ENCODE results near the gene TRIM44. TPM values are rescaled to one million over a fixed set of nuclear protein-coding genes. Genes with fewer than 3 reads are reported as not detected.

TRIM44 gene
- total RNA-seq (10 to 100 TPM; 57.9 to 58.9 TPM), polyA plus RNA-seq (ENCODE audit: insufficient read length in 6 of 6) (10 to 100 TPM; 57.6 to 72.1 (median 65.4) TPM)
- long read RNA-seq, donor 1, full-length matches to known transcripts: 21 of 60 reads
- long read RNA-seq, donor 1, partial matches to known transcripts: 33 of 60 reads
- long read RNA-seq, donor 1, other reads (novel, unspliced or antisense): 6 of 60 reads
- long read RNA-seq, donor 2, full-length matches to known transcripts: 15 of 62 reads
- long read RNA-seq, donor 2, partial matches to known transcripts: 39 of 62 reads
- long read RNA-seq, donor 2, other reads (novel, unspliced or antisense): 8 of 62 reads
- long read RNA-seq, donor 3, full-length matches to known transcripts: 21 of 29 reads
- long read RNA-seq, donor 3, partial matches to known transcripts: 8 of 29 reads
- long read RNA-seq, donor 3, other reads (novel, unspliced or antisense): 0 of 29 reads
- long read RNA-seq, donor 4, full-length matches to known transcripts: 1 of 7 reads
- long read RNA-seq, donor 4, partial matches to known transcripts: 2 of 7 reads
- long read RNA-seq, donor 4, other reads (novel, unspliced or antisense): 4 of 7 reads
- long read RNA-seq, donor 5, full-length matches to known transcripts: 26 of 37 reads
- long read RNA-seq, donor 5, partial matches to known transcripts: 0 of 37 reads
- long read RNA-seq, donor 5, other reads (novel, unspliced or antisense): 11 of 37 reads
- long read RNA-seq, donor 6, full-length matches to known transcripts: 12 of 20 reads
- long read RNA-seq, donor 6, partial matches to known transcripts: 8 of 20 reads
- long read RNA-seq, donor 6, other reads (novel, unspliced or antisense): 0 of 20 reads
- long read RNA-seq, donor 7, full-length matches to known transcripts: 9 of 9 reads
- long read RNA-seq, donor 7, partial matches to known transcripts: 0 of 9 reads
- long read RNA-seq, donor 7, other reads (novel, unspliced or antisense): 0 of 9 reads
- long read RNA-seq, donor 8, full-length matches to known transcripts: 19 of 36 reads
- long read RNA-seq, donor 8, partial matches to known transcripts: 12 of 36 reads
- long read RNA-seq, donor 8, other reads (novel, unspliced or antisense): 5 of 36 reads
- long read RNA-seq, donor 9: 0 reads
- long read RNA-seq, donor 10, full-length matches to known transcripts: 3 of 9 reads
- long read RNA-seq, donor 10, partial matches to known transcripts: 6 of 9 reads
- long read RNA-seq, donor 10, other reads (novel, unspliced or antisense): 0 of 9 reads
- long read RNA-seq, donor 11, full-length matches to known transcripts: 17 of 17 reads
- long read RNA-seq, donor 11, partial matches to known transcripts: 0 of 17 reads
- long read RNA-seq, donor 11, other reads (novel, unspliced or antisense): 0 of 17 reads
- long read RNA-seq, donor 12, full-length matches to known transcripts: 16 of 28 reads
- long read RNA-seq, donor 12, partial matches to known transcripts: 7 of 28 reads
- long read RNA-seq, donor 12, other reads (novel, unspliced or antisense): 5 of 28 reads

- Histone ChIP-seq H3K9me3 (peaks cover 0 to 30% of the 10 kb centered on the region in 2 donors), H3K27me3 (peaks cover 0 to 3% of the 10 kb centered on the region in 2 donors), H3K27ac (peak within 1 kb of the TSS; percentile 94 to 98), H3K4me3 (peak within 1 kb of the TSS; percentile 58 to 84), H3K4me1 (peaks cover 8 to 27% of the 10 kb centered on the region in 2 donors), H3K36me3 (peaks cover 0 to 4% of the 10 kb centered on the region in 2 donors)
- DNase-seq (peak; percentile 73 to 94 (median 87)), ATAC-seq (peak; percentile 95)
- no peak for TF ChIP-seq CTCF (IDR thresholded peaks at IDR 0.05)
- intact Hi-C loops (cut with DNase I): no loop called here
These were observed at the start of gene TRIM44 for GRCh38 chr11:35662649-35663407. TSS of gene TRIM44 (plus strand) at chr11:35662775. CDS start at chr11:35663112, 337 bp downstream.

- DNase-seq (no peak), ATAC-seq (no peak)
- Histone ChIP-seq H3K9me3 (no peaks in the 10 kb centered on the region), H3K4me1 (peaks cover 8 to 32% of the 10 kb centered on the region in 2 donors), H3K4me3 (no peak overlapping the region), H3K36me3 (no peaks in the 10 kb centered on the region), H3K27ac (no peak overlapping the region), H3K27me3 (peaks cover 7 to 37% of the 10 kb centered on the region in 2 donors)
- intact Hi-C loops (cut with DNase I): loop anchor here in 1 of 2 donors (5.0 kb wide), 1 partner anchor 647 kb away; no protein-coding TSS in a partner anchor
- no peak for TF ChIP-seq CTCF (IDR thresholded peaks at IDR 0.05)
These were observed 47.5 kb upstream of the TRIM44 start for GRCh38 chr11:35614939-35615569.

- Histone ChIP-seq H3K4me1 (peaks cover 12 to 35% of the 10 kb centered on the region in 2 donors), H3K27ac (no peak overlapping the region), H3K9me3 (no peaks in the 10 kb centered on the region), H3K36me3 (no peaks in the 10 kb centered on the region), H3K4me3 (no peak overlapping the region), H3K27me3 (peaks cover 16 to 47% of the 10 kb centered on the region in 2 donors)
- peak; percentile 72 to 73 for TF ChIP-seq CTCF (IDR thresholded peaks at IDR 0.05)
- DNase-seq (peak in 2 of 4 donors; percentile 57 to 76), ATAC-seq (peak; percentile 51)
- intact Hi-C loops (cut with DNase I): loop anchor here in 1 of 2 donors (5.0 kb wide), 1 partner anchor 646 kb away; no protein-coding TSS in a partner anchor
These were observed 46.4 kb upstream of the TRIM44 start for GRCh38 chr11:35615921-35616900.
